Subcutaneous adipose tissue (tissue), 4 donors: Measurements from ENCODE around the gene PHLDA2. TPM values are rescaled to one million over a fixed set of nuclear protein-coding genes. Genes with fewer than 3 reads are reported as not detected.

Source experiments
- CTCF ChIP-seq: fragments of 450-650 bp; IDR thresholded peaks from one replicate; pipeline ENCODE4 v1.5.1; 2016; ENCODE audit warnings: low read depth, mild to moderate bottlenecking, control low read depth, antibody characterized with exemption, moderate library complexity
- total RNA-seq, 4 donors: library from RNA; depleted of rRNA; stranded (reverse); fragments of >200 nt; gene quantifications; one replicate each; pipeline ENCODE4 v1.1.0, GENCODE V29; 2016

PHLDA2 gene
- total RNA-seq, 4 donors from 2014 or later = 1.2 to 1.8 TPM; not detected in 2

GRCh38 chr11:2954263-2954662 lies 25.0 kb upstream of the PHLDA2 start:
- no peak for TF ChIP-seq CTCF

- no peak for TF ChIP-seq CTCF
Measured at GRCh38 chr11:2952290-2952689, 23.1 kb upstream of the PHLDA2 start.

GRCh38 chr11:2951231-2952110 lies 22.3 kb upstream of the PHLDA2 start:
- no peak for TF ChIP-seq CTCF

- TF ChIP-seq CTCF = no peak
Measured at GRCh38 chr11:2950825-2951224, 21.6 kb upstream of the PHLDA2 start.

GRCh38 chr11:2949920-2950319 lies 20.7 kb upstream of the PHLDA2 start:
- no peak for TF ChIP-seq CTCF

GRCh38 chr11:2947744-2948143 lies 18.5 kb upstream of the PHLDA2 start:
- no peak for TF ChIP-seq CTCF

- no peak for TF ChIP-seq CTCF
Measured at GRCh38 chr11:2945757-2946287, 16.6 kb upstream of the PHLDA2 start.
